Endothelial cell of umbilical vein (primary cell): ENCODE measurements around the gene WDR37. TPM values are rescaled to one million over a fixed set of nuclear protein-coding genes. Genes with fewer than 3 reads are reported as not detected.

Experiments used
- BruUV-seq: library from RNA; stranded (reverse); fragments of 400-500 nt; replicated peaks from 2 replicates; lab custom pipeline; 2021; lab: Mats Ljungman, UMichigan
- CTCF ChIA-PET: fragments of 300-600, 350-600 bp; sonication (Branson Sonifier 250); formaldehyde crosslinking; loops from one replicate; lab custom pipeline; 2021; ENCODE audit warnings: antibody characterized with exemption, inconsistent platforms; lab: Charles Lee
- POLR2A ChIA-PET: fragments of 300-600, 350-600 bp; sonication (Branson Sonifier 250); formaldehyde crosslinking; loops from one replicate; lab custom pipeline; 2021; ENCODE audit warnings: antibody characterized with exemption, inconsistent platforms; lab: Charles Lee
- DNase-seq: peaks from one replicate; pipeline ENCODE4 v3.0.0-alpha.2; 2011; ENCODE audit warnings: low read depth, low spot score
- FAIRE-seq: peaks from 2 replicates; lab custom pipeline; 2011; peaks lifted over from hg19 to GRCh38; lab: Jason Lieb, UNC
- H2AFZ ChIP-seq: 2 replicates; pipeline ENCODE4 v1.6.0; 2012; ENCODE audit warnings: low read depth, low read length, control low read depth, inconsistent platforms
- H3K27ac ChIP-seq: 2 replicates; pipeline ENCODE4 v1.5.1; 2011; ENCODE audit warnings: low read depth, mild to moderate bottlenecking, control low read depth, low read length, moderate library complexity; ENCODE audit not compliant: insufficient read depth
- H3K27me3 ChIP-seq, 2 experiments: 2 replicates each; pipeline versions ENCODE4 v1.6.0 to v1.6.1; 2011; ENCODE audit warnings: low read length in 2 of 2, mixed read lengths in 1 of 2; ENCODE audit not compliant: control insufficient read depth in 2 of 2, insufficient read depth in 2 of 2
- H3K36me3 ChIP-seq, 2 experiments: 2 replicates in 1 of 2; 3 replicates in 1 of 2; pipeline ENCODE4 v1.5.1; 2011; ENCODE audit warnings: low read length in 2 of 2, mild to moderate bottlenecking in 1 of 2, moderate library complexity in 1 of 2; ENCODE audit not compliant: control insufficient read depth in 2 of 2, insufficient read depth in 2 of 2; ENCODE audit errors: extremely low read depth in 1 of 2
- H3K4me1 ChIP-seq: 3 replicates; pipeline ENCODE4 v1.5.1; 2011; ENCODE audit warnings: mild to moderate bottlenecking, low read length; ENCODE audit not compliant: control insufficient read depth, insufficient read depth; ENCODE audit errors: extremely low read depth
- H3K4me2 ChIP-seq: 2 replicates; pipeline ENCODE4 v1.6.1; 2011; ENCODE audit warnings: low read length, control low read depth, mixed read lengths; ENCODE audit not compliant: insufficient read depth
- H3K4me3 ChIP-seq, 3 experiments: fragments of 200-600 bp in 1 of 3; sonication (generic), shearing (Covaris generic) in 1 of 3; replicated peaks in 1 of 3; 2 replicates each; pipeline ENCODE4 v1.5.1; 2011 to 2016; ENCODE audit warnings: control low read depth in 3 of 3, low read length in 3 of 3, mild to moderate bottlenecking in 2 of 3, inconsistent platforms in 1 of 3, low read depth in 1 of 3, moderate library complexity in 1 of 3; ENCODE audit not compliant: insufficient read depth in 1 of 3
- H3K79me2 ChIP-seq: 2 replicates; pipeline ENCODE4 v1.6.0; 2012; ENCODE audit warnings: low read length, inconsistent platforms; ENCODE audit not compliant: control insufficient read depth, insufficient read depth
- H3K9ac ChIP-seq: replicated peaks from 2 replicates; pipeline ENCODE3; 2011; ENCODE audit warnings: low read length, control low read depth; ENCODE audit not compliant: insufficient read depth; ENCODE audit errors: extremely low read depth
- H3K9me1 ChIP-seq: replicated peaks from 3 replicates; pipeline ENCODE4 v1.6.0; 2011; ENCODE audit warnings: mild to moderate bottlenecking, low read length; ENCODE audit not compliant: control insufficient read depth, insufficient read depth; ENCODE audit errors: extremely low read depth
- H3K9me3 ChIP-seq: replicated peaks from 2 replicates; pipeline ENCODE4 v1.5.1; 2012; ENCODE audit warnings: low read length, inconsistent platforms; ENCODE audit not compliant: control insufficient read depth, insufficient read depth
- H4K20me1 ChIP-seq: replicated peaks from 2 replicates; pipeline ENCODE3; 2011; ENCODE audit warnings: mild to moderate bottlenecking, low read length; ENCODE audit not compliant: control insufficient read depth, insufficient read depth; ENCODE audit errors: extremely low read depth
- CTCF ChIP-seq, 2 donors: IDR thresholded peaks; 1 replicate in 1 of 2; 2 replicates in 1 of 2; pipeline ENCODE4 v1.5.1; 2011; ENCODE audit warnings: low read length in 2 of 2, mild to moderate bottlenecking in 2 of 2, moderate library complexity in 2 of 2, control low read depth in 1 of 2, inconsistent platforms in 1 of 2, low read depth in 1 of 2; ENCODE audit not compliant: insufficient read depth in 1 of 2; ENCODE audit errors: extremely low read depth in 1 of 2
- EZH2 ChIP-seq: IDR thresholded peaks from 2 replicates; pipeline ENCODE4 v1.6.1; 2012; ENCODE audit warnings: borderline replicate concordance, low read depth, mild to moderate bottlenecking, moderate library complexity, low read length, inconsistent platforms; ENCODE audit not compliant: severe bottlenecking
- FOS ChIP-seq: IDR thresholded peaks from 2 replicates; pipeline ENCODE4 v1.6.1; 2011; ENCODE audit warnings: mild to moderate bottlenecking, low read length, moderate library complexity, borderline replicate concordance; ENCODE audit not compliant: insufficient read depth
- GATA2 ChIP-seq: IDR thresholded peaks from 2 replicates; pipeline ENCODE4 v1.7.0; 2011; ENCODE audit warnings: low read depth, mild to moderate bottlenecking, moderate library complexity, mixed read lengths, low read length; ENCODE audit not compliant: insufficient read length, insufficient read depth
- JUN ChIP-seq: IDR thresholded peaks from 2 replicates; pipeline ENCODE4 v1.6.1; 2011; ENCODE audit warnings: borderline replicate concordance, low read depth; ENCODE audit not compliant: insufficient read length, insufficient read depth
- MYC ChIP-seq: IDR thresholded peaks from one replicate; pipeline ENCODE4 v1.6.1; 2011; ENCODE audit warnings: mild to moderate bottlenecking, low read depth, low read length
- POLR2A ChIP-seq: IDR thresholded peaks from 2 replicates; pipeline ENCODE4 v1.6.1; 2012; ENCODE audit warnings: low read depth, mild to moderate bottlenecking, control low read depth, low read length
- POLR2AphosphoS5 ChIP-seq: IDR thresholded peaks from 2 replicates; pipeline ENCODE4 v1.6.1; 2012; ENCODE audit warnings: low read depth, mild to moderate bottlenecking, control low read depth, low read length, moderate library complexity; ENCODE audit not compliant: insufficient read depth
- dilution Hi-C: fragments of 300-500 bp; cut with MboI; formaldehyde crosslinking; loops from one replicate; pipeline ENCODE4 v1.15.0; 2019; ENCODE audit warnings: low sequenced_read_pairs; ENCODE audit not compliant: extremely low pct_ligation_motif_present
- intact Hi-C: fragments of 100-400 bp; cut with micrococcal nuclease; formaldehyde crosslinking; loops from one replicate; pipeline ENCODE4 v1.10.0; 2022
- polyA plus RNA-seq, 4 experiments: library from polyadenylated mRNA; depleted of rRNA in 3 of 4; stranded (reverse) in 3 of 4; unstranded in 1 of 4; fragments of >200 nt; gene quantifications; 2 replicates each; pipeline versions ENCODE4 v1.2.1 to v1.2.3, GENCODE V29; 2011 to 2012; ENCODE audit warnings: missing spikeins in 1 of 4
- total RNA-seq: library from RNA; stranded (reverse); gene quantifications from 2 replicates; pipeline ENCODE4 v1.2.3, GENCODE V29; 2021
- TF ChIP-seq, protein P1 (sequence below): IDR thresholded peaks from 2 replicates; pipeline ENCODE4 v1.6.1; 2011; ENCODE audit not compliant: insufficient read depth, insufficient read length

Gene WDR37
- total and polyA plus RNA-seq, 2 donors (not counting 3 experiments of a cell fraction or from before 2014, with no cell fraction given): 21.7 to 25.5 TPM

DNA sequence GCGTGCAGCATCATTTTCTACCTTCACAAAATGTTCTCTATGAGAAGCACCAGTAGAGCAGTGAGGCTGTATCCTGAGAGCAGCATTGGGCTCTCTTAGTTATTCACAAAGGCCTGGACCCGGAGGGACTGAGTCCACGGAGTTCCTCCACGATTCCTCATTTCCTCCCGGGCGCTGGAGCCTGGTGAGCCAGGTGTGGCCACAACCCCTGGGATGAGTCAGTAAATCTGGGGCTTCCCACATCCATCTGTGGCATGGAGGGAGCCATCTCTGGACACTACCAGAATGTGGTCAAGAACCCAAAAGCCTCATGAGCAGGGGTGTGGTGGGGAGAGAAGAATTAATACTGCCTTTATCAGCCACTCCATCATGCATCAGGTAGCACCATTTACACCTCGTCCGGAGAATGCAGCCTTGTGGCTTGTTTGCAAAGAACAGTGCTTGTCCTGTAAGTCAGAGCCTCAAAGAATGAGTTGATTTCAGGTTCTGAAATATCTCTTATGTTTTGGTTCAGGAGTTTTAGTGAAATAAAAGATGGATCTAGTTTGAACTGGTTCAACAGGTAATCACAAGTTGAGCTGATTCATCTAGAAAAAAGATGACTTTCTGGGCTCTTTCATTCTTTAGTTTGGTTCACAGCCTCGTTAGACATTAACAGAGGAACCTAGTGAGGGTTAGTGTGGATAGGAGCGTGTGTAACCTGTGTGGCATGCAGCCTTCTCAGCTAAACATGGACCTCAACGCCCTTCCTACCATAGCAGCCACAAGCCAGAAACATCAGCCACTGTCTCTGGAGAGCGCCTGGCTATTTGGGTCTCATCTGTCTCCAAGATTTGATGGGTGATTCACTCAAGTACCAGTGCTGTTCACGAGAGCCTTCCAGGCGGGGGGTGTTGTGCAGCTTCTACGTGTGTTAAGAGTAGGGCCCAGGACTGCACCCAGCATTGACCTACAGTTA, 95.2 kb downstream of the WDR37 start:
- no peak overlapping the region for H3K27ac ChIP-seq

More for the DNA sequence above, 95.2 kb downstream of the WDR37 start:
- Histone ChIP-seq H3K4me2 (no peak overlapping the region), H3K36me3 (no peaks in the 10 kb centered on the region), H3K27me3 (no peaks in the 10 kb centered on the region), H2AFZ (no peak overlapping the region), H3K4me1 (no peaks in the 10 kb centered on the region), H3K9me1 (no peaks in the 10 kb centered on the region), H3K4me3 (no peak overlapping the region), H3K79me2 (no peaks in the 10 kb centered on the region), H4K20me1 (no peaks in the 10 kb centered on the region), H3K9ac (no peak overlapping the region), H3K9me3 (no peaks in the 10 kb centered on the region)
- TF ChIP-seq POLR2AphosphoS5 (no peak), EZH2 (no peak), MYC (no peak), POLR2A (no peak), GATA2 (no peak), JUN (no peak), CTCF (IDR thresholded peaks at IDR 0.05; ENCODE audit: extremely low read depth in 1 of 2, insufficient read depth in 1 of 2, low read depth in 1 of 2, low read length in 2 of 2) (no peak), FOS (no peak)
- TF ChIP-seq, protein P1, sequence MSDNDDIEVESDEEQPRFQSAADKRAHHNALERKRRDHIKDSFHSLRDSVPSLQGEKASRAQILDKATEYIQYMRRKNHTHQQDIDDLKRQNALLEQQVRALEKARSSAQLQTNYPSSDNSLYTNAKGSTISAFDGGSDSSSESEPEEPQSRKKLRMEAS: no peak
- POLR2A ChIA-PET: no interaction called here
- intact Hi-C loops: no loop called here
- no peak for FAIRE-seq
- dilution Hi-C loops: no loop called here
- CTCF ChIA-PET: no interaction called here
- DNase-seq: no peak
- no TSS peak for BruUV-seq
